Lower lobe of right lung (tissue), 2 donors: ENCODE results near the gene CCNQ. TPM values are rescaled to one million over a fixed set of nuclear protein-coding genes. Genes with fewer than 3 reads are reported as not detected.

ENCODE experiments used
- ATAC-seq, 2 donors: fragments of 200-7000 bp; cut with Tn5 transposase; one replicate each; pipeline ENCODE4 v1.9.1; 2020 to 2022; ENCODE audit warnings: mild to moderate bottlenecking in 2 of 2, moderate library complexity in 2 of 2
- DNase-seq: peaks from one replicate; pipeline ENCODE4 v3.0.0-alpha.2; 2020
- H3K27ac ChIP-seq: fragments of 200-600 bp; one replicate; pipeline ENCODE4 v1.8.0; 2022
- H3K27me3 ChIP-seq: fragments of 200-600 bp; one replicate; pipeline ENCODE4 v1.8.0; 2022; ENCODE audit warnings: low read depth
- H3K36me3 ChIP-seq: fragments of 200-600 bp; one replicate; pipeline ENCODE4 v1.8.0; 2022; ENCODE audit warnings: mild to moderate bottlenecking
- H3K4me1 ChIP-seq: fragments of 200-600 bp; one replicate; pipeline ENCODE4 v1.8.0; 2022
- H3K4me3 ChIP-seq: fragments of 200-600 bp; one replicate; pipeline ENCODE4 v1.8.0; 2022; ENCODE audit warnings: mild to moderate bottlenecking
- H3K9me3 ChIP-seq: fragments of 200-600 bp; one replicate; pipeline ENCODE4 v1.8.0; 2022
- CTCF ChIP-seq: fragments of 200-600 bp; IDR thresholded peaks from one replicate; pipeline ENCODE4 v1.8.0; 2022; ENCODE audit warnings: antibody characterized with exemption, mild to moderate bottlenecking
- intact Hi-C: fragments of 100-400 bp; cut with DNase I; formaldehyde crosslinking; loops from one replicate; pipeline ENCODE4 v1.11.0; 2022
- total RNA-seq: library from RNA; stranded (reverse); fragmentation: NEBNext Ultra II Directional; extraction: Animal tissue kit (Norgen Biotek cat#: 25700); gene quantifications from one replicate; pipeline ENCODE4 v1.2.1, GENCODE V29; 2021
- donor health status: DM: no; HTN: yes; CAD: no; lungs with severe emphysema.

The CCNQ gene
- total RNA-seq, 1 donor from 2014 or later: 17.0 TPM

DNA sequence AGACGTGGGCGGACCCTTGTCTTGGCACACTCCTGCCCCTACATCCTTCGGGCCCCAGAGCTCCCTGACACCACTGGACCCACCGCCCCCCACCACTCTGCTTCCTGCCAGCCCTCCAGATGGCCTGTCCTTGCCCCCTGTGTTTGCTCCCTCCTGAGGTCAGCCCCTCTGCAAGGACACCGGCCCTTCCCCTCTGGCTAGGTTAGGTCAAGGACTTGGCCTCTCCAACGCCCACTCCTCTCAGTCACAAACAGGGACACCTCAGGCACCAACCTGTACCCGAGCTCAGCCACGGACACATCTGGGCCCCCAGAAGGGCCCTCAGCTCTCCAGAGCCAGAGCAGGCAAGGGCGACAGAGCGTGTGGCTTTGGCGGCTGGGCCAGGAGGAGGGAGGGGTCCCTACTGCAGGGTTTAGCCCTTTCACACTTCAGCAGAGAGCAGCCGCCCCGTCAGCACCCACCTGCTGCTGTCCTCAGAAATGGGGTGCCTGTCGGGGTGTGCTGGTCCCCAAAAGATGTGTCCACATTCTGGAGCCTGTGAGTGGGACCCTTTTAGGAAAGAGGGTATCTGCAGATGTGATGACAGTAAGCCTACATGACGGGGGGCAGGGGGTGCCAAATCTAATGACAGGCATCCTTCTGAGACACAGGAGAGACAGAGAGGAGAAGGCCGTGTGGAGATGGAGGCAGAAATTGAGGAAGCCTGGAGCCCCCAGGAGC, 24.5 kb upstream of the CCNQ start:
- H3K4me1 ChIP-seq: no peaks in the 10 kb centered on the region
- intact Hi-C loops: no loop called here
- H3K4me3 ChIP-seq: no peak overlapping the region
- no peak for ATAC-seq
- H3K27me3 ChIP-seq: no peaks in the 10 kb centered on the region
- no peak overlapping the region for H3K27ac ChIP-seq
- H3K9me3 ChIP-seq: no peaks in the 10 kb centered on the region
- TF ChIP-seq CTCF: no peak
- no peaks in the 10 kb centered on the region for H3K36me3 ChIP-seq
- peak; percentile 11 for DNase-seq

DNA sequence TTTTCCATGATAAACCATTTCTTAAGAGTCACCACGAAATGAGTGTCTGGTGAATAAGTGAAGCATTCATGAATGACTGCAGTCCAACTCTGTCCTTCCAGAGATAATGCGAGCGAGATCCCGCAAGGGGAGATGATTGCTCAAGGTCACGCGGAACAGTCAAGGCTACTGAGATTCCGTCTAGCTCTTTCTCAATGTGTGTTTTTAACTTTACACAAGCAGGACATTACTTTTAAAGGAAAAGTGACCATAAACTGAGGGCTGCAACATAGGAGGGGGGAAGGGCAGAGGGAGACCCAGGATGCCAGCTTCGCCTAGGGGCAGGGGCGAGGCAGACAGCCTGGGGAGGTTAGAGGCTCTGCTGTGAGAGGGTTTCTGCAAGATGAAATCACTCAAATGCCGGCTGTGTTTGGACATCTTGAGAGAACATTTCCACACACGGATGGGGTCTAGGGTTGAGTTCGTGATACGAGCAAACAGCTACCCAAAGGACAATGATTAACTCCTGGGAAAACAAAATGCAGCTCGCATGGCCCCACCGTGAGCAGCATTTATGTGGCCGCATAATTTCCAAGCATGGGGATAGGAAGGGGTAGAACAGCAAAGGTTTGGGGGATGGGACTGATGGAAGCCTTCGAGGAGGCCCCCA, 23.8 kb upstream of the CCNQ start:
- Histone ChIP-seq H3K36me3 (no peaks in the 10 kb centered on the region), H3K27me3 (no peaks in the 10 kb centered on the region), H3K4me1 (no peaks in the 10 kb centered on the region), H3K9me3 (no peaks in the 10 kb centered on the region), H3K27ac (no peak overlapping the region), H3K4me3 (no peak overlapping the region)
- TF ChIP-seq CTCF: no peak
- intact Hi-C loops: no loop called here
- no peak for DNase-seq
- no peak for ATAC-seq

DNA sequence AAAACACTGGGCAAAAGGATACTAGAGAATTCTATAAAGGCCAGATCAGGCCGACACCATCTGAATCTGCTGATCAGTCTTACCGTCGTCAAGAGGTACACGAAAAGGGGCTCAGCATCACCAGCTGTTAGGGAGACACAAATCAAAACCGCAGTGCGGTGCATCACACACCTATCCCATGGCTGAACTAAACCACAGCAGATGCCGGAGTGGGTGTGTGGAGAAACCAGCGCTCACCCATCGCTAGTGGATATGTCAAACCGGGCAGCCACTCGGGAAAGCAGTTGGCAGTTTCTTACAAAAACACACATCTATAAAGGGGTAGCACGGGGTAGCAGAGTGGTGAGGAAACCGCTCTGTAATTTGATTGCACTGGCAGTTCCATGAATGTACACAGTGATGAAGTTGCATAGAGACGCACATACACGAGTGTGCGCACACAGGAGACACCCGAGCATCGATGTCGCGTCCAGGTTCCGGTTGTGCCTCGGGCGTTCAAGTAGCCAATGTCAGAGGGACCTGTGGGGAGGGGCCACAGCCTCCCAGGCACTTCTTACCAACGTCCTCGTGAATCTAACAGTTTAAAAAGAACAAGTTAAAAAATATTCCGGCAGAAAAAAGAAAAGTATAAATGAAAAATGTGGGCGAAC, 23.1 kb upstream of the CCNQ start:
- H3K4me1 ChIP-seq: no peaks in the 10 kb centered on the region
- intact Hi-C loops: no loop called here
- peak; percentile 3 for DNase-seq

GRCh38 chrX:153620576-153620975, 21.6 kb upstream of the CCNQ start:
- Histone ChIP-seq H3K4me3 (no peak overlapping the region), H3K27me3 (no peaks in the 10 kb centered on the region), H3K36me3 (no peaks in the 10 kb centered on the region), H3K27ac (no peak overlapping the region), H3K9me3 (no peaks in the 10 kb centered on the region), H3K4me1 (no peaks in the 10 kb centered on the region)
- TF ChIP-seq CTCF: no peak
- ATAC-seq (no peak), DNase-seq (no peak)
- intact Hi-C loops: no loop called here

More for the DNA sequence above, 23.1 kb upstream of the CCNQ start:
- H3K36me3 ChIP-seq: no peaks in the 10 kb centered on the region
- TF ChIP-seq CTCF: no peak
- no peak overlapping the region for H3K4me3 ChIP-seq
- no peak for ATAC-seq
- no peaks in the 10 kb centered on the region for H3K9me3 ChIP-seq
- no peak overlapping the region for H3K27ac ChIP-seq
- no peaks in the 10 kb centered on the region for H3K27me3 ChIP-seq

DNA sequence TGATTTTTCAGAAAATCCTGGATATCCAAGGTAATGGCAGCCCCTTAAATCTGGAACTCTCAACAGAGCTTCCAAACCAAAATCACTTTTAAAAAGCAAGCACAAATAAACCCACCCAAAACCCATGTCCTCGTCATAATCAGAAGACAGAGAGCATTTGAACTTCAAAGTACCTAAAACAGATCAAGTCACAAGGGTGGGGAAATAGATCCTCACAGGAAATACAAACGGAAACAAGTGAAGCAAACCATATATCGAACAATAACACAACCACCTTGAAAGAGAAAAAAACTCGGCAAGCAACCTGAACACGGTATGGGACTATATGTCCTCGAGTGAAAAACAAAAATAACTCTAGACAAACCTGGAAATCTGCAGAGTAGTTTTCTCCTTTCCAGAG, 15.9 kb upstream of the CCNQ start:
- Histone ChIP-seq H3K4me1 (no peaks in the 10 kb centered on the region), H3K36me3 (no peaks in the 10 kb centered on the region), H3K4me3 (no peak overlapping the region), H3K27ac (no peak overlapping the region), H3K27me3 (no peaks in the 10 kb centered on the region), H3K9me3 (no peaks in the 10 kb centered on the region)
- intact Hi-C loops: no loop called here
- no peak for TF ChIP-seq CTCF
- no peak for DNase-seq
- ATAC-seq: no peak
